Endothelial cell of umbilical vein (primary cell): Measurements from ENCODE around the gene PHKG2. TPM values are rescaled to one million over a fixed set of nuclear protein-coding genes. Genes with fewer than 3 reads are reported as not detected.
A peak's percentile ranks its signal among the peaks of the same experiment; 100 is the strongest.

Experiments
- BruUV-seq: library from RNA; stranded (reverse); fragments of 400-500 nt; replicated peaks from 2 replicates; lab custom pipeline; 2021; lab: Mats Ljungman, UMichigan
- CTCF ChIA-PET: fragments of 300-600, 350-600 bp; sonication (Branson Sonifier 250); formaldehyde crosslinking; loops from one replicate; lab custom pipeline; 2021; ENCODE audit warnings: antibody characterized with exemption, inconsistent platforms; lab: Charles Lee
- POLR2A ChIA-PET: fragments of 300-600, 350-600 bp; sonication (Branson Sonifier 250); formaldehyde crosslinking; loops from one replicate; lab custom pipeline; 2021; ENCODE audit warnings: antibody characterized with exemption, inconsistent platforms; lab: Charles Lee
- DNase-seq: peaks from one replicate; pipeline ENCODE4 v3.0.0-alpha.2; 2011; ENCODE audit warnings: low read depth, low spot score
- FAIRE-seq: peaks from 2 replicates; lab custom pipeline; 2011; peaks lifted over from hg19 to GRCh38; lab: Jason Lieb, UNC
- H2AFZ ChIP-seq: 2 replicates; pipeline ENCODE4 v1.6.0; 2012; ENCODE audit warnings: low read depth, low read length, control low read depth, inconsistent platforms
- H3K27ac ChIP-seq: 2 replicates; pipeline ENCODE4 v1.5.1; 2011; ENCODE audit warnings: low read depth, mild to moderate bottlenecking, control low read depth, low read length, moderate library complexity; ENCODE audit not compliant: insufficient read depth
- H3K27me3 ChIP-seq, 2 experiments: 2 replicates each; pipeline versions ENCODE4 v1.6.0 to v1.6.1; 2011; ENCODE audit warnings: low read length in 2 of 2, mixed read lengths in 1 of 2; ENCODE audit not compliant: control insufficient read depth in 2 of 2, insufficient read depth in 2 of 2
- H3K36me3 ChIP-seq, 2 experiments: 2 replicates in 1 of 2; 3 replicates in 1 of 2; pipeline ENCODE4 v1.5.1; 2011; ENCODE audit warnings: low read length in 2 of 2, mild to moderate bottlenecking in 1 of 2, moderate library complexity in 1 of 2; ENCODE audit not compliant: control insufficient read depth in 2 of 2, insufficient read depth in 2 of 2; ENCODE audit errors: extremely low read depth in 1 of 2
- H3K4me1 ChIP-seq: 3 replicates; pipeline ENCODE4 v1.5.1; 2011; ENCODE audit warnings: mild to moderate bottlenecking, low read length; ENCODE audit not compliant: control insufficient read depth, insufficient read depth; ENCODE audit errors: extremely low read depth
- H3K4me2 ChIP-seq: 2 replicates; pipeline ENCODE4 v1.6.1; 2011; ENCODE audit warnings: low read length, control low read depth, mixed read lengths; ENCODE audit not compliant: insufficient read depth
- H3K4me3 ChIP-seq, 3 experiments: fragments of 200-600 bp in 1 of 3; sonication (generic), shearing (Covaris generic) in 1 of 3; replicated peaks in 1 of 3; 2 replicates each; pipeline ENCODE4 v1.5.1; 2011 to 2016; ENCODE audit warnings: control low read depth in 3 of 3, low read length in 3 of 3, mild to moderate bottlenecking in 2 of 3, inconsistent platforms in 1 of 3, low read depth in 1 of 3, moderate library complexity in 1 of 3; ENCODE audit not compliant: insufficient read depth in 1 of 3
- H3K79me2 ChIP-seq: 2 replicates; pipeline ENCODE4 v1.6.0; 2012; ENCODE audit warnings: low read length, inconsistent platforms; ENCODE audit not compliant: control insufficient read depth, insufficient read depth
- H3K9ac ChIP-seq: replicated peaks from 2 replicates; pipeline ENCODE3; 2011; ENCODE audit warnings: low read length, control low read depth; ENCODE audit not compliant: insufficient read depth; ENCODE audit errors: extremely low read depth
- H3K9me1 ChIP-seq: replicated peaks from 3 replicates; pipeline ENCODE4 v1.6.0; 2011; ENCODE audit warnings: mild to moderate bottlenecking, low read length; ENCODE audit not compliant: control insufficient read depth, insufficient read depth; ENCODE audit errors: extremely low read depth
- H3K9me3 ChIP-seq: replicated peaks from 2 replicates; pipeline ENCODE4 v1.5.1; 2012; ENCODE audit warnings: low read length, inconsistent platforms; ENCODE audit not compliant: control insufficient read depth, insufficient read depth
- H4K20me1 ChIP-seq: replicated peaks from 2 replicates; pipeline ENCODE3; 2011; ENCODE audit warnings: mild to moderate bottlenecking, low read length; ENCODE audit not compliant: control insufficient read depth, insufficient read depth; ENCODE audit errors: extremely low read depth
- EZH2 ChIP-seq: IDR thresholded peaks from 2 replicates; pipeline ENCODE4 v1.6.1; 2012; ENCODE audit warnings: borderline replicate concordance, low read depth, mild to moderate bottlenecking, moderate library complexity, low read length, inconsistent platforms; ENCODE audit not compliant: severe bottlenecking
- FOS ChIP-seq: IDR thresholded peaks from 2 replicates; pipeline ENCODE4 v1.6.1; 2011; ENCODE audit warnings: mild to moderate bottlenecking, low read length, moderate library complexity, borderline replicate concordance; ENCODE audit not compliant: insufficient read depth
- GATA2 ChIP-seq: IDR thresholded peaks from 2 replicates; pipeline ENCODE4 v1.7.0; 2011; ENCODE audit warnings: low read depth, mild to moderate bottlenecking, moderate library complexity, mixed read lengths, low read length; ENCODE audit not compliant: insufficient read length, insufficient read depth
- JUN ChIP-seq: IDR thresholded peaks from 2 replicates; pipeline ENCODE4 v1.6.1; 2011; ENCODE audit warnings: borderline replicate concordance, low read depth; ENCODE audit not compliant: insufficient read length, insufficient read depth
- MYC ChIP-seq: IDR thresholded peaks from one replicate; pipeline ENCODE4 v1.6.1; 2011; ENCODE audit warnings: mild to moderate bottlenecking, low read depth, low read length
- POLR2A ChIP-seq: IDR thresholded peaks from 2 replicates; pipeline ENCODE4 v1.6.1; 2012; ENCODE audit warnings: low read depth, mild to moderate bottlenecking, control low read depth, low read length
- POLR2AphosphoS5 ChIP-seq: IDR thresholded peaks from 2 replicates; pipeline ENCODE4 v1.6.1; 2012; ENCODE audit warnings: low read depth, mild to moderate bottlenecking, control low read depth, low read length, moderate library complexity; ENCODE audit not compliant: insufficient read depth
- dilution Hi-C: fragments of 300-500 bp; cut with MboI; formaldehyde crosslinking; loops from one replicate; pipeline ENCODE4 v1.15.0; 2019; ENCODE audit warnings: low sequenced_read_pairs; ENCODE audit not compliant: extremely low pct_ligation_motif_present
- intact Hi-C: fragments of 100-400 bp; cut with micrococcal nuclease; formaldehyde crosslinking; loops from one replicate; pipeline ENCODE4 v1.10.0; 2022
- polyA plus RNA-seq, 4 experiments: library from polyadenylated mRNA; depleted of rRNA in 3 of 4; stranded (reverse) in 3 of 4; unstranded in 1 of 4; fragments of >200 nt; gene quantifications; 2 replicates each; pipeline versions ENCODE4 v1.2.1 to v1.2.3, GENCODE V29; 2011 to 2012; ENCODE audit warnings: missing spikeins in 1 of 4
- total RNA-seq: library from RNA; stranded (reverse); gene quantifications from 2 replicates; pipeline ENCODE4 v1.2.3, GENCODE V29; 2021
- TF ChIP-seq, protein P1 (sequence below): IDR thresholded peaks from 2 replicates; pipeline ENCODE4 v1.6.1; 2011; ENCODE audit not compliant: insufficient read depth, insufficient read length
- TF ChIP-seq, protein P2 (sequence below), 2 donors: IDR thresholded peaks; 1 replicate in 1 of 2; 2 replicates in 1 of 2; pipeline ENCODE4 v1.5.1; 2011; ENCODE audit warnings: low read length in 2 of 2, mild to moderate bottlenecking in 2 of 2, moderate library complexity in 2 of 2, control low read depth in 1 of 2, inconsistent platforms in 1 of 2, low read depth in 1 of 2; ENCODE audit not compliant: insufficient read depth in 1 of 2; ENCODE audit errors: extremely low read depth in 1 of 2

The PHKG2 gene
- total and polyA plus RNA-seq, 2 donors (not counting 3 experiments of a cell fraction or from before 2014, with no cell fraction given), result 33.0 to 48.8 TPM

DNA sequence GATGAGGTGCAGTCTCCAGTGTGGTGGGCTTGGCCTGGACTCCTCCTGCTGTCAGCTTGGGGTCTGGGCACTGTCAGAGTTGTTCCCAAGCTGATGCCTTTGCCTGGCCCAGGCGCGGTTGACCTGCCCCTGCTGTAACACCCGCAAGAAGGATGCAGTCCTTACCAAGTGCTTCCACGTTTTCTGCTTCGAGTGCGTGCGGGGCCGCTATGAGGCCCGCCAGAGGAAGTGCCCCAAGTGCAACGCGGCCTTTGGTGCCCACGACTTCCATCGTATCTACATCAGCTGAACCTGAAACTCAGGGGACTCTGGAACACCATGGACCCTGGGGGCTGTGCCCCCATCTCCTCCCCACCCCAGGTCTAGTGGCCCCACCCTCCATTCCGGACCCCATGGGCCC, 25.6 kb downstream of the PHKG2 start:
- Histone ChIP-seq H3K9me3 (no peaks in the 10 kb centered on the region), H4K20me1 (no peaks in the 10 kb centered on the region), H2AFZ (no peak overlapping the region), H3K79me2 (no peaks in the 10 kb centered on the region), H3K9ac (no peak overlapping the region), H3K36me3 (peaks cover 8 to 37% of the 10 kb centered on the region in 2 experiments), H3K4me3 (no peak overlapping the region), H3K27me3 (no peaks in the 10 kb centered on the region), H3K27ac (no peak overlapping the region), H3K9me1 (no peaks in the 10 kb centered on the region), H3K4me2 (no peak overlapping the region), H3K4me1 (peaks cover 8% of the 10 kb centered on the region)
- intact Hi-C loops, result no loop called here
- dilution Hi-C loops, result no loop called here
- TF ChIP-seq, protein P1, sequence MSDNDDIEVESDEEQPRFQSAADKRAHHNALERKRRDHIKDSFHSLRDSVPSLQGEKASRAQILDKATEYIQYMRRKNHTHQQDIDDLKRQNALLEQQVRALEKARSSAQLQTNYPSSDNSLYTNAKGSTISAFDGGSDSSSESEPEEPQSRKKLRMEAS, result no peak
- DNase-seq, result no peak
- FAIRE-seq, result no peak
- CTCF ChIA-PET, result no interaction called here
- BruUV-seq, result no TSS peak
- POLR2A ChIA-PET, result no interaction called here

DNA sequence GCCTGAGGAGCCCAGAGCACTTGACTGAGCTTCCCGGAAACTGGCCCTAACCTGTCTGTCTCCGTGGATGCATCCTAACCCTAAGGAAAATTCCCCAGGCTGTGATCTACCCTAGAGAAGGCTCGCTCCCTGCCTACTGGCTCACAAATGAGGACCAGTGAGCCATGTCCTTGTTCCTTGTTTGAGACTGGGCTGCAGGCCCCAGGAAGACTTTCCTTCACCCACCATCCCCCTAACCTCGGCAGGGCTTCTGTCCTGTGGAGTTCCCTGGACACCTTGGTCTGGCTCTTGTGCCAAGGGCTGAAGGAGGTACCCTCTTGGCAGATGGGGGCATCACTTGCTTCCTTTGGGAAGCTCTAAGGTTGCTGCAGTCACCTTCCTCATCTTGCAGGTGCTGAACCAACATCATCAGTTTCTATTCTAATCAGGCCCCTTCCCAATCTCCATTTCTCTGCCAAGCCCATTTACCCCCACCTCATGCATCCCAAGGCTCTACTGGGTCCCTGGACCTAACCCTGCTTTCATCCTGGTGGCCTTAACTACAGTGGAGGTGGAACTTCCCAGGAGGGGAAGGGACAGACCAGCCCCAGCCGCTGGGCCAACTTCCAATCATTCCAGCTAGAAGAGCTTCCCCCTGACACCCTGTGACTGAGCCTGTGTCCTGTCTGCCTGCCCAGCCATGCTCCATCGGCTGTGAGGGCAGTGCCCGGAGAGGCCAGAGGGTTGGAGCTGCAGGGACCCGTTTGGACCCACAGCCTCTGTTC, 26.3 kb downstream of the PHKG2 start:
- BruUV-seq, result TSS peak; percentile 52
- DNase-seq, result no peak
- Histone ChIP-seq H3K4me2 (peak overlapping the region; percentile 69), H3K27ac (no peak overlapping the region), H3K9ac (no peak overlapping the region), H2AFZ (no peak overlapping the region), H3K4me1 (peaks cover 8% of the 10 kb centered on the region), H3K27me3 (no peaks in the 10 kb centered on the region), H3K9me3 (no peaks in the 10 kb centered on the region), H3K36me3 (peaks cover 5 to 30% of the 10 kb centered on the region in 2 experiments), H3K4me3 (peak overlapping the region in 1 of 3 experiments; percentile 56), H3K9me1 (no peaks in the 10 kb centered on the region), H3K79me2 (no peaks in the 10 kb centered on the region), H4K20me1 (no peaks in the 10 kb centered on the region)
- ChIA-PET CTCF (interaction anchor here (1.0 to 1.1 kb wide), 3 partner anchors 36 to 167 kb away, joined by 3 to 6 read pairs (median 4); no protein-coding TSS in a partner anchor), POLR2A (no interaction called here)
- FAIRE-seq, result no peak
- dilution Hi-C loops, result no loop called here
- intact Hi-C loops, result no loop called here
- TF ChIP-seq, protein P1, result no peak
- TF ChIP-seq JUN (no peak), POLR2AphosphoS5 (no peak), FOS (no peak), POLR2A (no peak), GATA2 (no peak), EZH2 (no peak), MYC (no peak)
- TF ChIP-seq, protein P2, sequence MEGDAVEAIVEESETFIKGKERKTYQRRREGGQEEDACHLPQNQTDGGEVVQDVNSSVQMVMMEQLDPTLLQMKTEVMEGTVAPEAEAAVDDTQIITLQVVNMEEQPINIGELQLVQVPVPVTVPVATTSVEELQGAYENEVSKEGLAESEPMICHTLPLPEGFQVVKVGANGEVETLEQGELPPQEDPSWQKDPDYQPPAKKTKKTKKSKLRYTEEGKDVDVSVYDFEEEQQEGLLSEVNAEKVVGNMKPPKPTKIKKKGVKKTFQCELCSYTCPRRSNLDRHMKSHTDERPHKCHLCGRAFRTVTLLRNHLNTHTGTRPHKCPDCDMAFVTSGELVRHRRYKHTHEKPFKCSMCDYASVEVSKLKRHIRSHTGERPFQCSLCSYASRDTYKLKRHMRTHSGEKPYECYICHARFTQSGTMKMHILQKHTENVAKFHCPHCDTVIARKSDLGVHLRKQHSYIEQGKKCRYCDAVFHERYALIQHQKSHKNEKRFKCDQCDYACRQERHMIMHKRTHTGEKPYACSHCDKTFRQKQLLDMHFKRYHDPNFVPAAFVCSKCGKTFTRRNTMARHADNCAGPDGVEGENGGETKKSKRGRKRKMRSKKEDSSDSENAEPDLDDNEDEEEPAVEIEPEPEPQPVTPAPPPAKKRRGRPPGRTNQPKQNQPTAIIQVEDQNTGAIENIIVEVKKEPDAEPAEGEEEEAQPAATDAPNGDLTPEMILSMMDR (IDR thresholded peaks at IDR 0.05; ENCODE audit: extremely low read depth in 1 of 2, insufficient read depth in 1 of 2, low read depth in 1 of 2, low read length in 2 of 2), result no peak
